ENCODE data around the gene CSMD2.

DNA sequence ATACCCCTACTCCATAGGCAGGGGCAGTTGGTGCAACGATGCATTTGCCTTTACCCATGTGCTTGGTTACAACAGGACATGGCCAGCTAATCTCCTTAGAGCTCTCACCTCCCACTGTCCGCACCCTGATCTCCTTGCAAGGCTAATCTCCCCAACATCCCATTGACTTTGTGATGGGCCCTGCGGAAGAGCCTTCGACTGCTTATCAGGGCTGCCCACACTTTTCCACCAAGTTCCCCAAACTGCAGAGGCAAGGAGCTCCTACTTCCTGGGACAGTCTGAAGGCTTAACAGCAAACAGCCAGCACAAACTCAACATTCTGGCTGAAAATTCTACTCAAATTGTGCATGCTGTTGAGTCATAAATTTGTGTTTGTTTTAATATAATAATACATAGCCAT, 47.6 kb upstream of the CSMD2 start:
- TF ChIP-seq, protein P1, sequence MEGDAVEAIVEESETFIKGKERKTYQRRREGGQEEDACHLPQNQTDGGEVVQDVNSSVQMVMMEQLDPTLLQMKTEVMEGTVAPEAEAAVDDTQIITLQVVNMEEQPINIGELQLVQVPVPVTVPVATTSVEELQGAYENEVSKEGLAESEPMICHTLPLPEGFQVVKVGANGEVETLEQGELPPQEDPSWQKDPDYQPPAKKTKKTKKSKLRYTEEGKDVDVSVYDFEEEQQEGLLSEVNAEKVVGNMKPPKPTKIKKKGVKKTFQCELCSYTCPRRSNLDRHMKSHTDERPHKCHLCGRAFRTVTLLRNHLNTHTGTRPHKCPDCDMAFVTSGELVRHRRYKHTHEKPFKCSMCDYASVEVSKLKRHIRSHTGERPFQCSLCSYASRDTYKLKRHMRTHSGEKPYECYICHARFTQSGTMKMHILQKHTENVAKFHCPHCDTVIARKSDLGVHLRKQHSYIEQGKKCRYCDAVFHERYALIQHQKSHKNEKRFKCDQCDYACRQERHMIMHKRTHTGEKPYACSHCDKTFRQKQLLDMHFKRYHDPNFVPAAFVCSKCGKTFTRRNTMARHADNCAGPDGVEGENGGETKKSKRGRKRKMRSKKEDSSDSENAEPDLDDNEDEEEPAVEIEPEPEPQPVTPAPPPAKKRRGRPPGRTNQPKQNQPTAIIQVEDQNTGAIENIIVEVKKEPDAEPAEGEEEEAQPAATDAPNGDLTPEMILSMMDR (conservative IDR thresholded peaks at IDR 0.05 in 1 of 2, IDR thresholded peaks at IDR 0.05 in 1 of 2; ENCODE audit: low read depth in 1 of 2, low read length in 2 of 2) = no peak
- TF ChIP-seq EZH2 (IDR thresholded peaks at IDR 0.05; ENCODE audit: low read length, missing control alignments) = no peak
